GM06990 (cell line): ENCODE measurements around the gene KRTAP3-1.
"Not testable (repeated sequence)": the region's sequence is repeated elsewhere in the genome, so short reads cannot be mapped to it uniquely, and the experiment has no call there.

Experiments
- DNase-seq: peaks from one replicate; pipeline ENCODE4 v3.0.0-alpha.2; 2011; ENCODE audit not compliant: insufficient read length; ENCODE audit errors: extremely low read depth
- H3K27me3 ChIP-seq: replicated peaks from 2 replicates; pipeline ENCODE4 v1.6.0; 2011; ENCODE audit warnings: low read length; ENCODE audit not compliant: control insufficient read depth, insufficient read depth
- H3K36me3 ChIP-seq: 2 replicates; pipeline ENCODE4 v1.5.1; 2011; ENCODE audit warnings: low read length; ENCODE audit not compliant: control insufficient read depth, insufficient read depth
- H3K4me3 ChIP-seq: replicated peaks from 2 replicates; pipeline ENCODE4 v1.5.1; 2011; ENCODE audit warnings: low read depth, mild to moderate bottlenecking, control low read depth, low read length
- TF ChIP-seq, protein P1 (sequence below): IDR thresholded peaks from 2 replicates; pipeline ENCODE4 v1.5.1; 2011; ENCODE audit warnings: low read length, control low read depth, mild to moderate bottlenecking, inconsistent platforms; ENCODE audit not compliant: insufficient read depth, poor library complexity, severe bottlenecking

Gene KRTAP3-1

GRCh38 chr17:41008811-41009210 lies at the start of gene KRTAP3-1:
KRTAP3-1 (minus strand) TSS chr17:41009128; CDS start chr17:41009074, 54 bp downstream.
- TF ChIP-seq, protein P1, sequence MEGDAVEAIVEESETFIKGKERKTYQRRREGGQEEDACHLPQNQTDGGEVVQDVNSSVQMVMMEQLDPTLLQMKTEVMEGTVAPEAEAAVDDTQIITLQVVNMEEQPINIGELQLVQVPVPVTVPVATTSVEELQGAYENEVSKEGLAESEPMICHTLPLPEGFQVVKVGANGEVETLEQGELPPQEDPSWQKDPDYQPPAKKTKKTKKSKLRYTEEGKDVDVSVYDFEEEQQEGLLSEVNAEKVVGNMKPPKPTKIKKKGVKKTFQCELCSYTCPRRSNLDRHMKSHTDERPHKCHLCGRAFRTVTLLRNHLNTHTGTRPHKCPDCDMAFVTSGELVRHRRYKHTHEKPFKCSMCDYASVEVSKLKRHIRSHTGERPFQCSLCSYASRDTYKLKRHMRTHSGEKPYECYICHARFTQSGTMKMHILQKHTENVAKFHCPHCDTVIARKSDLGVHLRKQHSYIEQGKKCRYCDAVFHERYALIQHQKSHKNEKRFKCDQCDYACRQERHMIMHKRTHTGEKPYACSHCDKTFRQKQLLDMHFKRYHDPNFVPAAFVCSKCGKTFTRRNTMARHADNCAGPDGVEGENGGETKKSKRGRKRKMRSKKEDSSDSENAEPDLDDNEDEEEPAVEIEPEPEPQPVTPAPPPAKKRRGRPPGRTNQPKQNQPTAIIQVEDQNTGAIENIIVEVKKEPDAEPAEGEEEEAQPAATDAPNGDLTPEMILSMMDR, result no peak
- no peaks in the 10 kb centered on the region for H3K36me3 ChIP-seq
- DNase-seq, result no peak
- no peak within 1 kb of the TSS for H3K4me3 ChIP-seq
- no peaks in the 10 kb centered on the region; the same call in 1 of the 2 replicates for H3K27me3 ChIP-seq

- Histone ChIP-seq H3K27me3 (no peaks in the 10 kb centered on the region; the same call in 1 of the 2 replicates), H3K36me3 (no peaks in the 10 kb centered on the region), H3K4me3 (no peak overlapping the region)
- no peak for DNase-seq
- TF ChIP-seq, protein P1, result no peak
Measured at GRCh38 chr17:41057547-41057946, 48.6 kb upstream of the KRTAP3-1 start.

DNA sequence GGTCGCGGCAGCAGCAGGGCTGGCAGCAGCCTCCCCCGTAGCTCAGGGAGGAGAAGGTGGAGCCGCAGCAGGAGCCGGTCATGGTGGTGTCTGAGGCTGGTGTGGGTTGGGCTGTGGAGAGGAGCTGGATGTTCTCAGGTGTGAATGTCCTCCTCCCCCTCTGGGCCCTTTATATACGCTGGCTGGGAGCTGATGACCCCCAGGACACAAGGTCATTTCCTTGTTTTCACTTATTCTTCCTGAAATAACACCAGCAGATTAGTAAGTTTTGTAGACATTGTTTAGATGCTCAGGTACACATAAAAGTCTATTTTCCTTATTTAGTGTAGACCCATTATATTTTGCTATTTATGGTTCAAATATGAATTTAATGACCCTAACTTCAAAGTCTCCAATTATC lies 46.2 kb upstream of the KRTAP3-1 start, which contains the start of gene KRTAP2-2:
Gene KRTAP2-2, minus strand, starts transcription at position 101 of the 400 bp plus-strand sequence. Its CDS starts 19 bp downstream, at position 82.
- not testable (repeated sequence) for H3K4me3 ChIP-seq, H3K36me3 ChIP-seq, H3K27me3 ChIP-seq, DNase-seq

GRCh38 chr17:41054556-41054955 lies 45.6 kb upstream of the KRTAP3-1 start:
- DNase-seq, H3K4me3 ChIP-seq, H3K27me3 ChIP-seq, H3K36me3 ChIP-seq: not testable (repeated sequence)

DNA sequence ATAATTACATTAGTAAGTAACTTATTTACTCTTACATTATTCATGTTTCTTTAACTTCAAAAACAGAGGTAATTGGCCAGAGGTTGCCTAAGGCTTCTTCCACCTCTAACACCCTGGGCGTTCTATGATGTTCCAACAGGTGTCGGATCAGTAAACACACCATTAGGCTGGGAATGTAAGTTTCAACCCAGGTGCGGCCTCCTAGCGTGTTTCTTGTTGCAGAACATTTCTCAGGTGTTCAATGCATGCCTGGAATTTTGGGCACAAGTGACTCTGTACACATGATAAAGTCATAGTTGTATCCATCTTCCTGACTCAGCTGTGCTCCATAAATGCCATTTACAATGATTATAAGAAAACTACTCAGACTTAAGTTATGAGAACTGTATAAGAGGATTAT lies 45.1 kb upstream of the KRTAP3-1 start:
- TF ChIP-seq, protein P1, result no peak
- Histone ChIP-seq H3K4me3 (no peak overlapping the region), H3K27me3 (no peaks in the 10 kb centered on the region), H3K36me3 (no peaks in the 10 kb centered on the region)
- DNase-seq, result no peak

GRCh38 chr17:41052566-41052965 lies 43.6 kb upstream of the KRTAP3-1 start:
- TF ChIP-seq, protein P1, result no peak
- DNase-seq, result no peak
- Histone ChIP-seq H3K36me3 (no peaks in the 10 kb centered on the region), H3K4me3 (no peak overlapping the region), H3K27me3 (no peaks in the 10 kb centered on the region)

- H3K27me3 ChIP-seq, result no peaks in the 10 kb centered on the region
- H3K4me3 ChIP-seq, result no peak overlapping the region
- H3K36me3 ChIP-seq, result no peaks in the 10 kb centered on the region
- TF ChIP-seq, protein P1, result no peak
- DNase-seq, result no peak
Measured at GRCh38 chr17:41049110-41049509, 40.2 kb upstream of the KRTAP3-1 start.
